HCT116 (cell line): Measurements from ENCODE around the gene DTNB. TPM values are rescaled to one million over a fixed set of nuclear protein-coding genes. Genes with fewer than 3 reads are reported as not detected.

Experiments
- ATAC-seq: fragments of 200-7000 bp; cut with Tn5 transposase; 2 replicates; pipeline ENCODE4 v1.9.1; 2020; ENCODE audit warnings: mild to moderate bottlenecking, moderate library complexity
- BruUV-seq: library from RNA; stranded (reverse); fragments of 400-500 nt; replicated peaks from 2 replicates; lab custom pipeline; 2021; lab: Mats Ljungman, UMichigan
- CTCF ChIA-PET: fragments of 300-600 bp; sonication (Branson Sonifier 250); formaldehyde crosslinking; loops from one replicate; lab custom pipeline; 2021; ENCODE audit warnings: antibody characterized with exemption; lab: Charles Lee
- POLR2A ChIA-PET: fragments of 300-600, 350-600 bp; sonication (Branson Sonifier 250); formaldehyde crosslinking; loops from one replicate; lab custom pipeline; 2021; ENCODE audit warnings: antibody characterized with exemption; lab: Charles Lee
- RAD21 ChIA-PET, 2 experiments: fragments of 300-600 bp; sonication (Branson Sonifier 250); formaldehyde crosslinking; loops; one replicate each; lab custom pipeline; 2023; ENCODE audit warnings: low total read pairs in 2 of 2; ENCODE audit not compliant: uncharacterized antibody in 2 of 2, unreplicated experiment in 2 of 2, low non-redundant PET in 1 of 2; lab: Charles Lee
- DNase-seq: peaks from one replicate; pipeline ENCODE4 v3.0.0-alpha.2; 2010; ENCODE audit warnings: low read depth, low spot score
- H2AFZ ChIP-seq: fragments of 200-600 bp; shearing (Covaris generic), sonication (generic); 2 replicates; pipeline ENCODE4 v1.6.1; 2017; ENCODE audit warnings: low read depth, mixed run types, mixed read lengths, antibody characterized with exemption, low read length; ENCODE audit not compliant: poor library complexity, severe bottlenecking
- H3K27ac ChIP-seq: 2 replicates; pipeline ENCODE4 v1.5.1; 2012; ENCODE audit warnings: low read depth, low read length
- H3K27me3 ChIP-seq: fragments of 200-600 bp; sonication (generic); 2 replicates; pipeline ENCODE4 v1.6.1; 2016; ENCODE audit warnings: mixed run types, low read length, mixed read lengths; ENCODE audit not compliant: insufficient read depth
- H3K36me3 ChIP-seq, 2 experiments: fragments of 200-500 bp in 1 of 2; fragments of 200-600 bp in 1 of 2; sonication (Bioruptor generic) in 1 of 2; sonication (generic) in 1 of 2; 2 replicates each; pipeline versions ENCODE4 v1.5.1 to v1.6.1; 2014 to 2016; ENCODE audit warnings: low read length in 2 of 2, inconsistent platforms in 1 of 2, mixed read lengths in 1 of 2, mixed run types in 1 of 2; ENCODE audit not compliant: insufficient read depth in 2 of 2, control insufficient read depth in 1 of 2
- H3K4me1 ChIP-seq, 2 experiments: fragments of 200-600 bp in 1 of 2; sonication (generic) in 1 of 2; 2 replicates each; pipeline versions ENCODE4 v1.5.1 to v1.6.1; 2012 to 2017; ENCODE audit warnings: low read length in 2 of 2, inconsistent platforms in 1 of 2, mild to moderate bottlenecking in 1 of 2, mixed read lengths in 1 of 2, mixed run types in 1 of 2, moderate library complexity in 1 of 2; ENCODE audit not compliant: insufficient read depth in 2 of 2, control insufficient read depth in 1 of 2
- H3K4me2 ChIP-seq: fragments of 200-600 bp; sonication (generic); 2 replicates; pipeline ENCODE4 v1.6.1; 2017; ENCODE audit warnings: mixed run types, low read length, mixed read lengths
- H3K4me3 ChIP-seq, 2 experiments: fragments of 200-600 bp in 1 of 2; sonication (generic) in 1 of 2; replicated peaks in 1 of 2; 2 replicates each; pipeline ENCODE4 v1.5.1; 2011 to 2016; ENCODE audit warnings: low read length in 2 of 2, control low read depth in 1 of 2, low read depth in 1 of 2, mild to moderate bottlenecking in 1 of 2, mixed read lengths in 1 of 2, mixed run types in 1 of 2
- H3K79me2 ChIP-seq: fragments of 200-600 bp; sonication (generic); 2 replicates; pipeline ENCODE4 v1.6.1; 2017; ENCODE audit warnings: mild to moderate bottlenecking, mixed run types, low read length, moderate library complexity, mixed read lengths; ENCODE audit not compliant: insufficient read depth
- H3K9ac ChIP-seq: fragments of 200-600 bp; sonication (generic); 2 replicates; pipeline ENCODE4 v1.6.1; 2016; ENCODE audit warnings: low read length, mixed read lengths
- H3K9me2 ChIP-seq: fragments of 200-600 bp; sonication (generic), shearing (Covaris generic); 2 replicates; pipeline ENCODE4 v1.6.1; 2017; ENCODE audit warnings: mixed run types, mild to moderate bottlenecking, moderate library complexity; ENCODE audit not compliant: insufficient read depth
- H3K9me3 ChIP-seq, 2 experiments: fragments of 200-500 bp in 1 of 2; fragments of 200-600 bp in 1 of 2; sonication (Bioruptor generic) in 1 of 2; sonication (generic) in 1 of 2; 2 replicates each; pipeline ENCODE4 v1.6.1; 2014 to 2017; ENCODE audit warnings: low read length in 2 of 2, mixed read lengths in 2 of 2, inconsistent platforms in 1 of 2, low read depth in 1 of 2, mild to moderate bottlenecking in 1 of 2, mixed run types in 1 of 2, moderate library complexity in 1 of 2; ENCODE audit not compliant: control insufficient read depth in 1 of 2, insufficient read depth in 1 of 2
- H4K20me1 ChIP-seq: fragments of 200-600 bp; sonication (generic), shearing (Covaris generic); 2 replicates; pipeline ENCODE4 v1.6.1; 2017; ENCODE audit warnings: mixed run types, mild to moderate bottlenecking, moderate library complexity; ENCODE audit not compliant: insufficient read depth
- CBX3 ChIP-seq: IDR thresholded peaks from 2 replicates; pipeline ENCODE4 v1.6.1; 2012; ENCODE audit warnings: low read depth
- CEBPB ChIP-seq: IDR thresholded peaks from 2 replicates; pipeline ENCODE4 v1.6.1; 2012; ENCODE audit warnings: low read depth
- EGR1 ChIP-seq: IDR thresholded peaks from 2 replicates; pipeline ENCODE4 v1.6.1; 2012; ENCODE audit warnings: low read depth
- ELF1 ChIP-seq: IDR thresholded peaks from 2 replicates; pipeline ENCODE4 v1.6.1; 2012; ENCODE audit warnings: low read depth, borderline replicate concordance
- FOSL1 ChIP-seq: IDR thresholded peaks from 2 replicates; pipeline ENCODE4 v1.6.1; 2012; ENCODE audit warnings: low read depth
- JUND ChIP-seq: IDR thresholded peaks from 2 replicates; pipeline ENCODE4 v1.6.1; 2012
- POLR2AphosphoS5 ChIP-seq: IDR thresholded peaks from 2 replicates; pipeline ENCODE4 v1.6.1; 2011; ENCODE audit warnings: mild to moderate bottlenecking, low read depth, low read length, moderate library complexity
- RAD21 ChIP-seq: IDR thresholded peaks from 2 replicates; pipeline ENCODE4 v1.6.1; 2012; ENCODE audit warnings: low read depth, mild to moderate bottlenecking
- SIN3A ChIP-seq: IDR thresholded peaks from 2 replicates; pipeline ENCODE4 v1.6.1; 2012; ENCODE audit warnings: low read depth
- SP1 ChIP-seq: IDR thresholded peaks from 2 replicates; pipeline ENCODE4 v1.6.1; 2012; ENCODE audit warnings: low read depth
- TCF7L2 ChIP-seq: IDR thresholded peaks from 2 replicates; pipeline ENCODE4 v1.7.0; 2011; ENCODE audit warnings: borderline replicate concordance, inconsistent platforms; ENCODE audit not compliant: insufficient read depth, insufficient read length; ENCODE audit errors: extremely low read depth
- ZFX ChIP-seq: fragments of 450-650 bp; IDR thresholded peaks from 2 replicates; pipeline ENCODE4 v1.6.1; 2017
- ZNF274 ChIP-seq: fragments of 200-500 bp; sonication (Bioruptor generic); IDR thresholded peaks from 2 replicates; pipeline ENCODE4 v1.6.1; 2014; ENCODE audit warnings: mild to moderate bottlenecking, low read depth, low read length, inconsistent platforms
- intact Hi-C: fragments of 100-400 bp; cut with micrococcal nuclease; formaldehyde crosslinking; loops from 2 replicates; pipeline ENCODE4 v1.10.0; 2022
- total RNA-seq: library from RNA; stranded (reverse); gene quantifications from one replicate; pipeline ENCODE4 v1.2.1, GENCODE V29; 2021; ENCODE audit not compliant: unreplicated experiment
- TF ChIP-seq, protein P1 (sequence below): IDR thresholded peaks from 2 replicates; pipeline ENCODE4 v1.6.1; 2012; ENCODE audit warnings: low read depth
- TF ChIP-seq, protein P2 (sequence below): IDR thresholded peaks from 2 replicates; pipeline ENCODE4 v1.6.1; 2011; ENCODE audit warnings: mild to moderate bottlenecking, low read length, moderate library complexity; ENCODE audit not compliant: insufficient replicate concordance; ENCODE audit errors: extremely low read depth
- TF ChIP-seq, protein P3 (sequence below): IDR thresholded peaks from 2 replicates; pipeline ENCODE4 v1.6.1; 2012
- TF ChIP-seq, protein P4 (sequence below): IDR thresholded peaks from 2 replicates; pipeline ENCODE4 v1.6.1; 2012
- TF ChIP-seq, protein P5 (sequence below), 3 experiments: fragments of 200-600 bp in 1 of 3; sonication (generic) in 1 of 3; IDR thresholded peaks in 2 of 3; conservative IDR thresholded peaks in 1 of 3; 2 replicates each; pipeline ENCODE4 v1.5.1; 2012 to 2017; ENCODE audit warnings: low read depth in 2 of 3, low read length in 2 of 3, antibody characterized with exemption in 1 of 3, borderline replicate concordance in 1 of 3, control low read depth in 1 of 3, mild to moderate bottlenecking in 1 of 3, mixed read lengths in 1 of 3, mixed run types in 1 of 3, moderate library complexity in 1 of 3; ENCODE audit not compliant: insufficient read depth in 1 of 3

The DTNB gene
- total RNA-seq, 1 experiment from 2014 or later: 30.2 TPM

DNA sequence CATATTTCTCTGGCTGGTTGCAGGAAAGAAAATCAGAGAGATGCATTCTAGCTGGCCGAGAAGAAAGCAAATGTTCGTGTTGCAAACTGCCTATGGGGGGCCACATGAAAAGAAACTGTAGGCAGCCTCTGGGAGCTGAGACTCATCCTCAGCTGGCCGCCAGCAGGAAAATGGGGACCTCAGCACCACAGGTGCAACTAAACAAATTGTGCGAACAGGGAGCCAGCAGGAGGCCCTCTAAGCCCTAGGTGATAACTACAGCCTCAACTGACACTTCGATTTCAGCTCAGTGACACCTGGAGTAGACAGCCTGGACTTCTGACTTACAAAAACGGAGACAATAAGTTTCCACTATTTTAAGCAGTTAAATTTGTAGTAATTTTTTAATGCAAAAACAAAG is 107.3 kb downstream of the DTNB start:
- Histone ChIP-seq H3K4me3 (no peak overlapping the region), H3K27ac (no peak overlapping the region), H2AFZ (no peak overlapping the region), H3K9ac (no peak overlapping the region), H4K20me1 (no peaks in the 10 kb centered on the region), H3K9me3 (no peaks in the 10 kb centered on the region), H3K27me3 (no peaks in the 10 kb centered on the region), H3K36me3 (no peaks in the 10 kb centered on the region), H3K79me2 (no peaks in the 10 kb centered on the region), H3K4me2 (no peak overlapping the region)
- ATAC-seq: no peak
- RAD21 ChIA-PET: no interaction called here
- no peak for DNase-seq
- BruUV-seq: no TSS peak
- CTCF ChIA-PET: no interaction called here
- intact Hi-C loops: loop anchor here (1.0 kb wide), 1 partner anchor 257 kb away; no protein-coding TSS in a partner anchor
- TF ChIP-seq POLR2AphosphoS5 (no peak), JUND (no peak), CEBPB (no peak), SIN3A (no peak), ELF1 (no peak), ZNF274 (no peak), ZFX (no peak), EGR1 (no peak), TCF7L2 (no peak), RAD21 (no peak), SP1 (no peak), CBX3 (no peak), FOSL1 (no peak)
- TF ChIP-seq, protein P1, sequence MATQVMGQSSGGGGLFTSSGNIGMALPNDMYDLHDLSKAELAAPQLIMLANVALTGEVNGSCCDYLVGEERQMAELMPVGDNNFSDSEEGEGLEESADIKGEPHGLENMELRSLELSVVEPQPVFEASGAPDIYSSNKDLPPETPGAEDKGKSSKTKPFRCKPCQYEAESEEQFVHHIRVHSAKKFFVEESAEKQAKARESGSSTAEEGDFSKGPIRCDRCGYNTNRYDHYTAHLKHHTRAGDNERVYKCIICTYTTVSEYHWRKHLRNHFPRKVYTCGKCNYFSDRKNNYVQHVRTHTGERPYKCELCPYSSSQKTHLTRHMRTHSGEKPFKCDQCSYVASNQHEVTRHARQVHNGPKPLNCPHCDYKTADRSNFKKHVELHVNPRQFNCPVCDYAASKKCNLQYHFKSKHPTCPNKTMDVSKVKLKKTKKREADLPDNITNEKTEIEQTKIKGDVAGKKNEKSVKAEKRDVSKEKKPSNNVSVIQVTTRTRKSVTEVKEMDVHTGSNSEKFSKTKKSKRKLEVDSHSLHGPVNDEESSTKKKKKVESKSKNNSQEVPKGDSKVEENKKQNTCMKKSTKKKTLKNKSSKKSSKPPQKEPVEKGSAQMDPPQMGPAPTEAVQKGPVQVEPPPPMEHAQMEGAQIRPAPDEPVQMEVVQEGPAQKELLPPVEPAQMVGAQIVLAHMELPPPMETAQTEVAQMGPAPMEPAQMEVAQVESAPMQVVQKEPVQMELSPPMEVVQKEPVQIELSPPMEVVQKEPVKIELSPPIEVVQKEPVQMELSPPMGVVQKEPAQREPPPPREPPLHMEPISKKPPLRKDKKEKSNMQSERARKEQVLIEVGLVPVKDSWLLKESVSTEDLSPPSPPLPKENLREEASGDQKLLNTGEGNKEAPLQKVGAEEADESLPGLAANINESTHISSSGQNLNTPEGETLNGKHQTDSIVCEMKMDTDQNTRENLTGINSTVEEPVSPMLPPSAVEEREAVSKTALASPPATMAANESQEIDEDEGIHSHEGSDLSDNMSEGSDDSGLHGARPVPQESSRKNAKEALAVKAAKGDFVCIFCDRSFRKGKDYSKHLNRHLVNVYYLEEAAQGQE: no peak
- TF ChIP-seq, protein P2, sequence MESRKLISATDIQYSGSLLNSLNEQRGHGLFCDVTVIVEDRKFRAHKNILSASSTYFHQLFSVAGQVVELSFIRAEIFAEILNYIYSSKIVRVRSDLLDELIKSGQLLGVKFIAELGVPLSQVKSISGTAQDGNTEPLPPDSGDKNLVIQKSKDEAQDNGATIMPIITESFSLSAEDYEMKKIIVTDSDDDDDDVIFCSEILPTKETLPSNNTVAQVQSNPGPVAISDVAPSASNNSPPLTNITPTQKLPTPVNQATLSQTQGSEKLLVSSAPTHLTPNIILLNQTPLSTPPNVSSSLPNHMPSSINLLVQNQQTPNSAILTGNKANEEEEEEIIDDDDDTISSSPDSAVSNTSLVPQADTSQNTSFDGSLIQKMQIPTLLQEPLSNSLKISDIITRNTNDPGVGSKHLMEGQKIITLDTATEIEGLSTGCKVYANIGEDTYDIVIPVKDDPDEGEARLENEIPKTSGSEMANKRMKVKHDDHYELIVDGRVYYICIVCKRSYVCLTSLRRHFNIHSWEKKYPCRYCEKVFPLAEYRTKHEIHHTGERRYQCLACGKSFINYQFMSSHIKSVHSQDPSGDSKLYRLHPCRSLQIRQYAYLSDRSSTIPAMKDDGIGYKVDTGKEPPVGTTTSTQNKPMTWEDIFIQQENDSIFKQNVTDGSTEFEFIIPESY: no peak
- TF ChIP-seq, protein P3, sequence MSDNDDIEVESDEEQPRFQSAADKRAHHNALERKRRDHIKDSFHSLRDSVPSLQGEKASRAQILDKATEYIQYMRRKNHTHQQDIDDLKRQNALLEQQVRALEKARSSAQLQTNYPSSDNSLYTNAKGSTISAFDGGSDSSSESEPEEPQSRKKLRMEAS: no peak
- TF ChIP-seq, protein P4, sequence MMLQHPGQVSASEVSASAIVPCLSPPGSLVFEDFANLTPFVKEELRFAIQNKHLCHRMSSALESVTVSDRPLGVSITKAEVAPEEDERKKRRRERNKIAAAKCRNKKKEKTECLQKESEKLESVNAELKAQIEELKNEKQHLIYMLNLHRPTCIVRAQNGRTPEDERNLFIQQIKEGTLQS: no peak
- TF ChIP-seq, protein P5, sequence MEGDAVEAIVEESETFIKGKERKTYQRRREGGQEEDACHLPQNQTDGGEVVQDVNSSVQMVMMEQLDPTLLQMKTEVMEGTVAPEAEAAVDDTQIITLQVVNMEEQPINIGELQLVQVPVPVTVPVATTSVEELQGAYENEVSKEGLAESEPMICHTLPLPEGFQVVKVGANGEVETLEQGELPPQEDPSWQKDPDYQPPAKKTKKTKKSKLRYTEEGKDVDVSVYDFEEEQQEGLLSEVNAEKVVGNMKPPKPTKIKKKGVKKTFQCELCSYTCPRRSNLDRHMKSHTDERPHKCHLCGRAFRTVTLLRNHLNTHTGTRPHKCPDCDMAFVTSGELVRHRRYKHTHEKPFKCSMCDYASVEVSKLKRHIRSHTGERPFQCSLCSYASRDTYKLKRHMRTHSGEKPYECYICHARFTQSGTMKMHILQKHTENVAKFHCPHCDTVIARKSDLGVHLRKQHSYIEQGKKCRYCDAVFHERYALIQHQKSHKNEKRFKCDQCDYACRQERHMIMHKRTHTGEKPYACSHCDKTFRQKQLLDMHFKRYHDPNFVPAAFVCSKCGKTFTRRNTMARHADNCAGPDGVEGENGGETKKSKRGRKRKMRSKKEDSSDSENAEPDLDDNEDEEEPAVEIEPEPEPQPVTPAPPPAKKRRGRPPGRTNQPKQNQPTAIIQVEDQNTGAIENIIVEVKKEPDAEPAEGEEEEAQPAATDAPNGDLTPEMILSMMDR (IDR thresholded peaks at IDR 0.05 in 2 of 3, conservative IDR thresholded peaks at IDR 0.05 in 1 of 3; ENCODE audit: borderline replicate concordance in 1 of 3, insufficient read depth in 1 of 3, low read depth in 2 of 3, low read length in 2 of 3): no peak
- TF ChIP-seq, all 23 proteins: peak for 0
- Histone ChIP-seq H3K9me2 (no peaks in the 10 kb centered on the region), H3K4me1 (no peaks in the 10 kb centered on the region)
- POLR2A ChIA-PET: no interaction called here
